ENCODE results near the gene CLSTN2. TPM values are rescaled to one million over a fixed set of nuclear protein-coding genes. Genes with fewer than 3 reads are reported as not detected.

CLSTN2 gene
- total RNA-seq, 2 experiments from 2014 or later, result 0.08 TPM; not detected in 1

GRCh38 chr3:140077406-140077805, 142.4 kb downstream of the CLSTN2 start:
- no peak overlapping the region for H3K4me3 Mint-ChIP-seq

GRCh38 chr3:140078343-140078742, 143.4 kb downstream of the CLSTN2 start:
- H3K27me3 Mint-ChIP-seq, result peaks cover 16% of the 10 kb centered on the region
- H3K4me3 Mint-ChIP-seq, result no peak overlapping the region
- no peak overlapping the region for H3K27ac Mint-ChIP-seq
- H3K4me1 Mint-ChIP-seq, result no peaks in the 10 kb centered on the region
- no peaks in the 10 kb centered on the region for H3K36me3 Mint-ChIP-seq
- no peak for DNase-seq
- no peaks in the 10 kb centered on the region for H3K9me3 Mint-ChIP-seq

More at GRCh38 chr3:140077406-140077805, 142.4 kb downstream of the CLSTN2 start:
- Mint-ChIP-seq H3K4me1 (no peaks in the 10 kb centered on the region), H3K9me3 (no peaks in the 10 kb centered on the region), H3K36me3 (no peaks in the 10 kb centered on the region), H3K27ac (no peak overlapping the region), H3K27me3 (peaks cover 12% of the 10 kb centered on the region)
- no peak for DNase-seq

GRCh38 chr3:140078940-140079339, 144.0 kb downstream of the CLSTN2 start:
- Mint-ChIP-seq H3K4me1 (no peaks in the 10 kb centered on the region), H3K9me3 (no peaks in the 10 kb centered on the region), H3K27ac (no peak overlapping the region), H3K4me3 (no peak overlapping the region), H3K27me3 (peaks cover 16% of the 10 kb centered on the region), H3K36me3 (no peaks in the 10 kb centered on the region)
- DNase-seq, result no peak

GRCh38 chr3:140081887-140082286, 146.9 kb downstream of the CLSTN2 start:
- no peaks in the 10 kb centered on the region for H3K36me3 Mint-ChIP-seq
- no peak overlapping the region for H3K4me3 Mint-ChIP-seq
- H3K9me3 Mint-ChIP-seq, result no peaks in the 10 kb centered on the region
- H3K27ac Mint-ChIP-seq, result no peak overlapping the region
- H3K27me3 Mint-ChIP-seq, result peaks cover 18% of the 10 kb centered on the region
- DNase-seq, result no peak
- H3K4me1 Mint-ChIP-seq, result no peaks in the 10 kb centered on the region

- Mint-ChIP-seq H3K4me1 (no peaks in the 10 kb centered on the region), H3K27me3 (peaks cover 14% of the 10 kb centered on the region), H3K9me3 (no peaks in the 10 kb centered on the region), H3K27ac (no peak overlapping the region), H3K4me3 (no peak overlapping the region), H3K36me3 (no peaks in the 10 kb centered on the region)
- DNase-seq, result no peak
Measured at GRCh38 chr3:140085001-140085400, 150.0 kb downstream of the CLSTN2 start.

- H3K4me1 Mint-ChIP-seq, result no peaks in the 10 kb centered on the region
- H3K4me3 Mint-ChIP-seq, result no peak overlapping the region
- DNase-seq, result no peak
- peaks cover 15% of the 10 kb centered on the region for H3K27me3 Mint-ChIP-seq
- no peaks in the 10 kb centered on the region for H3K36me3 Mint-ChIP-seq
- no peak overlapping the region for H3K27ac Mint-ChIP-seq
- no peaks in the 10 kb centered on the region for H3K9me3 Mint-ChIP-seq
Measured at GRCh38 chr3:140086642-140087041, 151.7 kb downstream of the CLSTN2 start.

GRCh38 chr3:140088058-140088457, 153.1 kb downstream of the CLSTN2 start:
- Mint-ChIP-seq H3K4me1 (no peaks in the 10 kb centered on the region), H3K4me3 (no peak overlapping the region), H3K9me3 (no peaks in the 10 kb centered on the region), H3K36me3 (no peaks in the 10 kb centered on the region), H3K27me3 (peaks cover 10% of the 10 kb centered on the region), H3K27ac (no peak overlapping the region)
- no peak for DNase-seq

- DNase-seq, result no peak
- H3K4me3 Mint-ChIP-seq, result no peak overlapping the region
- H3K36me3 Mint-ChIP-seq, result no peaks in the 10 kb centered on the region
- no peaks in the 10 kb centered on the region for H3K4me1 Mint-ChIP-seq
- no peaks in the 10 kb centered on the region for H3K9me3 Mint-ChIP-seq
- H3K27me3 Mint-ChIP-seq, result peaks cover 10% of the 10 kb centered on the region
- no peak overlapping the region for H3K27ac Mint-ChIP-seq
Measured at GRCh38 chr3:140088513-140088912, 153.5 kb downstream of the CLSTN2 start.

GRCh38 chr3:140089403-140090072, 154.6 kb downstream of the CLSTN2 start:
- H3K27me3 Mint-ChIP-seq, result peaks cover 10% of the 10 kb centered on the region
- H3K4me1 Mint-ChIP-seq, result no peaks in the 10 kb centered on the region
- no peak overlapping the region for H3K27ac Mint-ChIP-seq
- no peaks in the 10 kb centered on the region for H3K9me3 Mint-ChIP-seq
- no peaks in the 10 kb centered on the region for H3K36me3 Mint-ChIP-seq
- no peak for DNase-seq
- no peak overlapping the region for H3K4me3 Mint-ChIP-seq

GRCh38 chr3:140091143-140091542, 156.2 kb downstream of the CLSTN2 start:
- Mint-ChIP-seq H3K27ac (no peak overlapping the region), H3K9me3 (no peaks in the 10 kb centered on the region), H3K36me3 (no peaks in the 10 kb centered on the region), H3K27me3 (peaks cover 10% of the 10 kb centered on the region), H3K4me1 (no peaks in the 10 kb centered on the region), H3K4me3 (no peak overlapping the region)
- no peak for DNase-seq

- Mint-ChIP-seq H3K27ac (no peak overlapping the region), H3K4me1 (no peaks in the 10 kb centered on the region), H3K27me3 (peaks cover 5% of the 10 kb centered on the region), H3K4me3 (no peak overlapping the region), H3K36me3 (no peaks in the 10 kb centered on the region), H3K9me3 (no peaks in the 10 kb centered on the region)
- DNase-seq, result no peak
Measured at GRCh38 chr3:140092848-140093536, 158.0 kb downstream of the CLSTN2 start.

- no peaks in the 10 kb centered on the region for H3K4me1 Mint-ChIP-seq
- H3K9me3 Mint-ChIP-seq, result no peaks in the 10 kb centered on the region
- no peak overlapping the region for H3K4me3 Mint-ChIP-seq
- H3K27me3 Mint-ChIP-seq, result peaks cover 5% of the 10 kb centered on the region
- no peak for DNase-seq
- no peak overlapping the region for H3K27ac Mint-ChIP-seq
- H3K36me3 Mint-ChIP-seq, result no peaks in the 10 kb centered on the region
Measured at GRCh38 chr3:140093742-140094141, 158.8 kb downstream of the CLSTN2 start.

GRCh38 chr3:140094487-140094886, 159.5 kb downstream of the CLSTN2 start:
- H3K27me3 Mint-ChIP-seq, result peaks cover 5% of the 10 kb centered on the region
- no peak overlapping the region for H3K4me3 Mint-ChIP-seq
- H3K36me3 Mint-ChIP-seq, result no peaks in the 10 kb centered on the region
- no peak overlapping the region for H3K27ac Mint-ChIP-seq
- DNase-seq, result no peak
- no peaks in the 10 kb centered on the region for H3K4me1 Mint-ChIP-seq
- no peaks in the 10 kb centered on the region for H3K9me3 Mint-ChIP-seq

- no peak overlapping the region for H3K27ac Mint-ChIP-seq
- DNase-seq, result no peak
- H3K27me3 Mint-ChIP-seq, result no peaks in the 10 kb centered on the region
- no peaks in the 10 kb centered on the region for H3K36me3 Mint-ChIP-seq
- H3K4me3 Mint-ChIP-seq, result no peak overlapping the region
- no peaks in the 10 kb centered on the region for H3K4me1 Mint-ChIP-seq
- no peaks in the 10 kb centered on the region for H3K9me3 Mint-ChIP-seq
Measured at GRCh38 chr3:140096037-140096436, 161.1 kb downstream of the CLSTN2 start.

- no peak overlapping the region for H3K27ac Mint-ChIP-seq
- no peak for DNase-seq
- H3K4me3 Mint-ChIP-seq, result no peak overlapping the region
- H3K36me3 Mint-ChIP-seq, result no peaks in the 10 kb centered on the region
- H3K9me3 Mint-ChIP-seq, result peaks cover 1% of the 10 kb centered on the region
- peaks cover 3% of the 10 kb centered on the region for H3K27me3 Mint-ChIP-seq
- H3K4me1 Mint-ChIP-seq, result no peaks in the 10 kb centered on the region
Measured at GRCh38 chr3:140097874-140098635, 163.1 kb downstream of the CLSTN2 start.

Data from activated naive CD8-positive, alpha-beta T cell treated with anti-CD3 and anti-CD28 coated beads for 36 hours (primary cell).